WTC11 (cell line): Measurements from ENCODE around the gene RASGRP3. TPM values are rescaled to one million over a fixed set of nuclear protein-coding genes. Genes with fewer than 3 reads are reported as not detected.

ENCODE experiments used
- ATAC-seq: fragments of 200-7000 bp; cut with Tn5 transposase; 2 replicates; pipeline ENCODE4 v1.10.0; 2021; ENCODE audit warnings: mild to moderate bottlenecking, moderate library complexity
- CTCF ChIA-PET: fragments of 300-600 bp; sonication (Branson Sonifier 250); formaldehyde crosslinking; loops from one replicate; lab custom pipeline; 2021; ENCODE audit warnings: antibody characterized with exemption; lab: Charles Lee
- POLR2A ChIA-PET: fragments of 350-600 bp; sonication (Branson Sonifier 250); formaldehyde crosslinking; loops from one replicate; lab custom pipeline; 2021; ENCODE audit warnings: antibody characterized with exemption; lab: Charles Lee
- DNase-seq: peaks from one replicate; pipeline ENCODE4 v3.0.0; 2021; ENCODE audit warnings: low spot score
- H3K27ac Mint-ChIP-seq: 2 replicates; pipeline ENCODE4 v1.8.0; 2021; ENCODE audit warnings: mixed read lengths
- H3K27me3 Mint-ChIP-seq: 2 replicates; pipeline ENCODE4 v1.8.0; 2021; ENCODE audit warnings: low read depth, mild to moderate bottlenecking, moderate library complexity, mixed read lengths
- H3K36me3 Mint-ChIP-seq: 2 replicates; pipeline ENCODE4 v1.8.0; 2021; ENCODE audit warnings: mixed read lengths
- H3K4me1 Mint-ChIP-seq: 2 replicates; pipeline ENCODE4 v1.8.0; 2022; ENCODE audit warnings: mixed read lengths
- H3K4me3 Mint-ChIP-seq: 2 replicates; pipeline ENCODE4 v1.8.0; 2021; ENCODE audit warnings: mild to moderate bottlenecking, moderate library complexity, mixed read lengths
- H3K9me3 Mint-ChIP-seq: 2 replicates; pipeline ENCODE4 v1.8.0; 2021; ENCODE audit warnings: mixed read lengths
- CBFB ChIP-seq: sonication (generic); formaldehyde crosslinking; IDR thresholded peaks from 2 replicates; pipeline ENCODE4 v1.8.1; 2022; ENCODE audit warnings: mild to moderate bottlenecking, low read depth, missing genetic modification reagents
- ELF4 ChIP-seq: sonication (generic); formaldehyde crosslinking; IDR thresholded peaks from 2 replicates; pipeline ENCODE4 v1.8.1; 2022; ENCODE audit warnings: low read depth, mild to moderate bottlenecking, moderate library complexity, missing genetic modification reagents
- ETV6 ChIP-seq: sonication (generic); formaldehyde crosslinking; IDR thresholded peaks from 2 replicates; pipeline ENCODE4 v1.8.1; 2022; ENCODE audit warnings: mild to moderate bottlenecking, missing genetic modification reagents
- FOXK1 ChIP-seq: sonication (generic); formaldehyde crosslinking; IDR thresholded peaks from 2 replicates; pipeline ENCODE4 v1.8.0; 2022; ENCODE audit warnings: mild to moderate bottlenecking, moderate library complexity, missing genetic modification reagents
- FOXP1 ChIP-seq: sonication (generic); formaldehyde crosslinking; IDR thresholded peaks from 2 replicates; pipeline ENCODE4 v1.8.0; 2022; ENCODE audit warnings: missing genetic modification reagents, mild to moderate bottlenecking, moderate library complexity, borderline replicate concordance
- HMGA2 ChIP-seq: fragments of 250-450 bp; sonication (Bioruptor Pico); IDR thresholded peaks from 2 replicates; pipeline ENCODE4 v1.4.0; 2021; ENCODE audit warnings: mild to moderate bottlenecking, moderate library complexity
- KAT7 ChIP-seq: sonication (generic); formaldehyde crosslinking; IDR thresholded peaks from 2 replicates; pipeline ENCODE4 v1.8.1; 2023; ENCODE audit warnings: missing genetic modification reagents, mild to moderate bottlenecking, borderline replicate concordance
- NR3C1 ChIP-seq: sonication (generic); formaldehyde crosslinking; conservative IDR thresholded peaks from 2 replicates; pipeline ENCODE4 v1.8.1; 2023; ENCODE audit warnings: low read depth, mild to moderate bottlenecking, missing genetic modification reagents
- TEAD4 ChIP-seq: sonication (generic); formaldehyde crosslinking; IDR thresholded peaks from 2 replicates; pipeline ENCODE4 v1.8.0; 2022; ENCODE audit warnings: mild to moderate bottlenecking, missing genetic modification reagents
- TP53 ChIP-seq: sonication (generic); formaldehyde crosslinking; IDR thresholded peaks from 2 replicates; pipeline ENCODE4 v1.8.1; 2023; ENCODE audit warnings: mild to moderate bottlenecking, missing genetic modification reagents
- ZNF219 ChIP-seq: sonication (generic); formaldehyde crosslinking; IDR thresholded peaks from 2 replicates; pipeline ENCODE4 v1.8.0; 2023; ENCODE audit warnings: missing genetic modification reagents, mild to moderate bottlenecking, borderline replicate concordance
- total RNA-seq: library from RNA; stranded (reverse); gene quantifications from 3 replicates; pipeline ENCODE4 v1.2.3, GENCODE V29; 2021
- TF ChIP-seq, protein P1 (sequence below): sonication (generic); formaldehyde crosslinking; IDR thresholded peaks from 2 replicates; pipeline ENCODE4 v1.8.1; 2023; ENCODE audit warnings: mild to moderate bottlenecking, missing genetic modification reagents
- TF ChIP-seq, protein P2 (sequence below): sonication (generic); formaldehyde crosslinking; IDR thresholded peaks from 2 replicates; pipeline ENCODE4 v1.8.0; 2022; ENCODE audit warnings: mild to moderate bottlenecking, missing genetic modification reagents
- TF ChIP-seq, protein P3 (sequence below): sonication (generic); formaldehyde crosslinking; IDR thresholded peaks from 2 replicates; pipeline ENCODE4 v1.8.0; 2023; ENCODE audit warnings: missing genetic modification reagents
- TF ChIP-seq, protein P4 (sequence below): sonication (generic); formaldehyde crosslinking; IDR thresholded peaks from 2 replicates; pipeline ENCODE4 v1.8.1; 2023; ENCODE audit warnings: mild to moderate bottlenecking, moderate library complexity, missing genetic modification reagents
- TF ChIP-seq, protein P5 (sequence below): sonication (generic); formaldehyde crosslinking; IDR thresholded peaks from 2 replicates; pipeline ENCODE4 v1.8.1; 2022; ENCODE audit warnings: low read depth, missing genetic modification reagents, borderline replicate concordance
- TF ChIP-seq, protein P6 (sequence below): sonication (generic); formaldehyde crosslinking; IDR thresholded peaks from 2 replicates; pipeline ENCODE4 v1.8.1; 2022; ENCODE audit warnings: missing genetic modification reagents, borderline replicate concordance
- TF ChIP-seq, protein P7 (sequence below): sonication (generic); formaldehyde crosslinking; IDR thresholded peaks from 2 replicates; pipeline ENCODE4 v1.8.1; 2023; ENCODE audit warnings: mild to moderate bottlenecking, missing genetic modification reagents, moderate library complexity
- TF ChIP-seq, protein P8 (sequence below): fragments of 250-450 bp; sonication (Bioruptor Pico); IDR thresholded peaks from 2 replicates; pipeline ENCODE4 v1.9.0; 2021; ENCODE audit warnings: mild to moderate bottlenecking
- TF ChIP-seq, protein P9 (sequence below): sonication (generic); formaldehyde crosslinking; IDR thresholded peaks from 2 replicates; pipeline ENCODE4 v1.8.0; 2022; ENCODE audit warnings: mild to moderate bottlenecking, missing genetic modification reagents

RASGRP3 gene
- total RNA-seq, 1 experiment from 2014 or later = 0.11 TPM

DNA sequence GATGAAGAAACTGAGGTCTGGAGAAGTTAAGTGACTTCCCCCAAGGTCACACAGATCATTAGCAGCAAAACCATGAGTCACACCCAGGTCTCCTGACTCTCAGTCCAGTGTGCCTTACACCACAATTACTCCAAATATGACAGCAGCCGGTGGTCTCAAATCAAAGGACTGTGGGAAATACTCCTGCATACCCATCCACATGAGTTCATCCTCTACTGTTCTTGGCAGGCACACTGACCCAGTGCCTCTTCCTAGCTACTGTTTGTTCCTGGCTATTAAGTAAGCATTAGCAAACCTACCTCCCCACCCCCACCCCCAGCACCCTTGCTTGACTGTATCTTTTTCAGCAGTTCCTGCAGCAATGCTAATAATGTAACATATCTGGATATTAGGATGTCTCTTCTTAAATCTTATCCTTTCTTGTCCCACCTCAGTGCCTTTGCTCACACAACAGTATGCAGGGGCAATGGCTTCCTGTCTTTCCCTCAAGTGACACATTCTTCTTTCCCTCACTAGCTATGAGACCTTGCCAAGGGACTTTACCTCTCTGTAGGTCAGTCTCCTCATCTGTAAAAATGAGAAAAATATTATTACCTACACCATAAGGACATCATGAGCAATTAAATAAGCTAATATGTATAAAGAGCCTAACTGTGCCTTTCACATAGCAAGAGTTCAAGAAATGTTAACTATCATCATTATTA is 76.5 kb downstream of the RASGRP3 start:
- no peak for DNase-seq
- Mint-ChIP-seq H3K27ac (peak overlapping the region; percentile 13; the same call in 1 of the 2 replicates), H3K4me3 (no peak overlapping the region), H3K27me3 (no peaks in the 10 kb centered on the region), H3K36me3 (0 out of 2 replicates have a peak, but pooled peaks cover 5% of the 10 kb centered on the region), H3K4me1 (peaks cover 28% of the 10 kb centered on the region), H3K9me3 (peaks cover 3% of the 10 kb centered on the region; the same call in 1 of the 2 replicates)
- TF ChIP-seq, protein P1, sequence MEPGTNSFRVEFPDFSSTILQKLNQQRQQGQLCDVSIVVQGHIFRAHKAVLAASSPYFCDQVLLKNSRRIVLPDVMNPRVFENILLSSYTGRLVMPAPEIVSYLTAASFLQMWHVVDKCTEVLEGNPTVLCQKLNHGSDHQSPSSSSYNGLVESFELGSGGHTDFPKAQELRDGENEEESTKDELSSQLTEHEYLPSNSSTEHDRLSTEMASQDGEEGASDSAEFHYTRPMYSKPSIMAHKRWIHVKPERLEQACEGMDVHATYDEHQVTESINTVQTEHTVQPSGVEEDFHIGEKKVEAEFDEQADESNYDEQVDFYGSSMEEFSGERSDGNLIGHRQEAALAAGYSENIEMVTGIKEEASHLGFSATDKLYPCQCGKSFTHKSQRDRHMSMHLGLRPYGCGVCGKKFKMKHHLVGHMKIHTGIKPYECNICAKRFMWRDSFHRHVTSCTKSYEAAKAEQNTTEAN (CRISPR knock-in tag) = no peak
- TF ChIP-seq, protein P2, sequence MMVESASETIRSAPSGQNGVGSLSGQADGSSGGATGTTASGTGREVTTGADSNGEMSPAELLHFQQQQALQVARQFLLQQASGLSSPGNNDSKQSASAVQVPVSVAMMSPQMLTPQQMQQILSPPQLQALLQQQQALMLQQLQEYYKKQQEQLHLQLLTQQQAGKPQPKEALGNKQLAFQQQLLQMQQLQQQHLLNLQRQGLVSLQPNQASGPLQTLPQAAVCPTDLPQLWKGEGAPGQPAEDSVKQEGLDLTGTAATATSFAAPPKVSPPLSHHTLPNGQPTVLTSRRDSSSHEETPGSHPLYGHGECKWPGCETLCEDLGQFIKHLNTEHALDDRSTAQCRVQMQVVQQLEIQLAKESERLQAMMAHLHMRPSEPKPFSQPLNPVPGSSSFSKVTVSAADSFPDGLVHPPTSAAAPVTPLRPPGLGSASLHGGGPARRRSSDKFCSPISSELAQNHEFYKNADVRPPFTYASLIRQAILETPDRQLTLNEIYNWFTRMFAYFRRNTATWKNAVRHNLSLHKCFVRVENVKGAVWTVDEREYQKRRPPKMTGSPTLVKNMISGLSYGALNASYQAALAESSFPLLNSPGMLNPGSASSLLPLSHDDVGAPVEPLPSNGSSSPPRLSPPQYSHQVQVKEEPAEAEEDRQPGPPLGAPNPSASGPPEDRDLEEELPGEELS (CRISPR knock-in tag) = no peak
- TF ChIP-seq, protein P3, sequence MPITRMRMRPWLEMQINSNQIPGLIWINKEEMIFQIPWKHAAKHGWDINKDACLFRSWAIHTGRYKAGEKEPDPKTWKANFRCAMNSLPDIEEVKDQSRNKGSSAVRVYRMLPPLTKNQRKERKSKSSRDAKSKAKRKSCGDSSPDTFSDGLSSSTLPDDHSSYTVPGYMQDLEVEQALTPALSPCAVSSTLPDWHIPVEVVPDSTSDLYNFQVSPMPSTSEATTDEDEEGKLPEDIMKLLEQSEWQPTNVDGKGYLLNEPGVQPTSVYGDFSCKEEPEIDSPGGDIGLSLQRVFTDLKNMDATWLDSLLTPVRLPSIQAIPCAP (CRISPR knock-in tag) = no peak
- TF ChIP-seq, protein P4, sequence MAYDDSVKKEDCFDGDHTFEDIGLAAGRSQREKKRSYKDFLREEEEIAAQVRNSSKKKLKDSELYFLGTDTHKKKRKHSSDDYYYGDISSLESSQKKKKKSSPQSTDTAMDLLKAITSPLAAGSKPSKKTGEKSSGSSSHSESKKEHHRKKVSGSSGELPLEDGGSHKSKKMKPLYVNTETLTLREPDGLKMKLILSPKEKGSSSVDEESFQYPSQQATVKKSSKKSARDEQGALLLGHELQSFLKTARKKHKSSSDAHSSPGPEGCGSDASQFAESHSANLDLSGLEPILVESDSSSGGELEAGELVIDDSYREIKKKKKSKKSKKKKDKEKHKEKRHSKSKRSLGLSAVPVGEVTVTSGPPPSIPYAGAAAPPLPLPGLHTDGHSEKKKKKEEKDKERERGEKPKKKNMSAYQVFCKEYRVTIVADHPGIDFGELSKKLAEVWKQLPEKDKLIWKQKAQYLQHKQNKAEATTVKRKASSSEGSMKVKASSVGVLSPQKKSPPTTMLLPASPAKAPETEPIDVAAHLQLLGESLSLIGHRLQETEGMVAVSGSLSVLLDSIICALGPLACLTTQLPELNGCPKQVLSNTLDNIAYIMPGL = no peak
- TF ChIP-seq, protein P5, sequence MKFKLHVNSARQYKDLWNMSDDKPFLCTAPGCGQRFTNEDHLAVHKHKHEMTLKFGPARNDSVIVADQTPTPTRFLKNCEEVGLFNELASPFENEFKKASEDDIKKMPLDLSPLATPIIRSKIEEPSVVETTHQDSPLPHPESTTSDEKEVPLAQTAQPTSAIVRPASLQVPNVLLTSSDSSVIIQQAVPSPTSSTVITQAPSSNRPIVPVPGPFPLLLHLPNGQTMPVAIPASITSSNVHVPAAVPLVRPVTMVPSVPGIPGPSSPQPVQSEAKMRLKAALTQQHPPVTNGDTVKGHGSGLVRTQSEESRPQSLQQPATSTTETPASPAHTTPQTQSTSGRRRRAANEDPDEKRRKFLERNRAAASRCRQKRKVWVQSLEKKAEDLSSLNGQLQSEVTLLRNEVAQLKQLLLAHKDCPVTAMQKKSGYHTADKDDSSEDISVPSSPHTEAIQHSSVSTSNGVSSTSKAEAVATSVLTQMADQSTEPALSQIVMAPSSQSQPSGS (CRISPR knock-in tag) = no peak
- TF ChIP-seq ETV6 (no peak), TEAD4 (no peak), TP53 (CRISPR knock-in tag) (no peak)
- TF ChIP-seq, protein P6, sequence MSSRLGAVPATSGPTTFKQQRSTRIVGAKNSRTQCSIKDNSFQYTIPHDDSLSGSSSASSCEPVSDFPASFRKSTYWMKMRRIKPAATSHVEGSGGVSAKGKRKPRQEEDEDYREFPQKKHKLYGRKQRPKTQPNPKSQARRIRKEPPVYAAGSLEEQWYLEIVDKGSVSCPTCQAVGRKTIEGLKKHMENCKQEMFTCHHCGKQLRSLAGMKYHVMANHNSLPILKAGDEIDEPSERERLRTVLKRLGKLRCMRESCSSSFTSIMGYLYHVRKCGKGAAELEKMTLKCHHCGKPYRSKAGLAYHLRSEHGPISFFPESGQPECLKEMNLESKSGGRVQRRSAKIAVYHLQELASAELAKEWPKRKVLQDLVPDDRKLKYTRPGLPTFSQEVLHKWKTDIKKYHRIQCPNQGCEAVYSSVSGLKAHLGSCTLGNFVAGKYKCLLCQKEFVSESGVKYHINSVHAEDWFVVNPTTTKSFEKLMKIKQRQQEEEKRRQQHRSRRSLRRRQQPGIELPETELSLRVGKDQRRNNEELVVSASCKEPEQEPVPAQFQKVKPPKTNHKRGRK (CRISPR knock-in tag) = no peak
- POLR2A ChIA-PET = no interaction called here
- CTCF ChIA-PET = no interaction called here
- ATAC-seq = no peak

DNA sequence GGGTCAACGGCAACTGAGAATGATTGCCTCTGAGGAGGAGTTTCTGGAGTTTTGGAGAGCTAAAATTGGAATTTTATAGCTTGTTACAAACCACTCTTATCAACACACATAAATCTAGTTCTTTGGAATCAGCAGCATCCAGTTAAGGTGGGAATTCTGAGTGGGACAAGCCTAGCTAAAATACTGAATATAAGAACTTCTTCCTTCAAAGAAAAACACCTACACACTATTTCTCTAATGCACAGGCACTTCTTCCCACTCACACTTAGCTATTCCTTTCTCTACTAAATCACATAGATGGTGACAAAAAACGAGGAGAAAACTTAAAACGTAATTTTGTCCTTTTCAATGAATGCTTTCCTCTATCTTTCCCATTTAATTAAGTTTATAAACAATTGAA is 79.2 kb downstream of the RASGRP3 start:
- Mint-ChIP-seq H3K4me3 (no peak overlapping the region), H3K27me3 (no peaks in the 10 kb centered on the region), H3K4me1 (peaks cover 24% of the 10 kb centered on the region), H3K9me3 (peaks cover 3% of the 10 kb centered on the region; the same call in 1 of the 2 replicates), H3K36me3 (0 out of 2 replicates have a peak, but pooled peaks cover 5% of the 10 kb centered on the region), H3K27ac (peak overlapping the region; percentile 84; the same call in 1 of the 2 replicates)
- no peak for ATAC-seq
- CTCF ChIA-PET = interaction anchor here (0.9 to 2.0 kb wide), 10 partner anchors 10 to 175 kb away, joined by 3 to 6 read pairs (median 4); partner anchors contain the start of genes FAM98A and RASGRP3
- DNase-seq = no peak
- POLR2A ChIA-PET = no interaction called here
- TF ChIP-seq TEAD4 (no peak), HMGA2 (CRISPR knock-in tag) (no peak), ELF4 (CRISPR knock-in tag) (no peak), FOXK1 (no peak), CBFB (CRISPR knock-in tag) (no peak), ETV6 (no peak), FOXP1 (no peak), KAT7 (CRISPR knock-in tag) (no peak), ZNF219 (CRISPR knock-in tag) (no peak), NR3C1 (no peak)
- TF ChIP-seq, protein P7, sequence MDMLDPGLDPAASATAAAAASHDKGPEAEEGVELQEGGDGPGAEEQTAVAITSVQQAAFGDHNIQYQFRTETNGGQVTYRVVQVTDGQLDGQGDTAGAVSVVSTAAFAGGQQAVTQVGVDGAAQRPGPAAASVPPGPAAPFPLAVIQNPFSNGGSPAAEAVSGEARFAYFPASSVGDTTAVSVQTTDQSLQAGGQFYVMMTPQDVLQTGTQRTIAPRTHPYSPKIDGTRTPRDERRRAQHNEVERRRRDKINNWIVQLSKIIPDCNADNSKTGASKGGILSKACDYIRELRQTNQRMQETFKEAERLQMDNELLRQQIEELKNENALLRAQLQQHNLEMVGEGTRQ = no peak
- TF ChIP-seq, protein P8, sequence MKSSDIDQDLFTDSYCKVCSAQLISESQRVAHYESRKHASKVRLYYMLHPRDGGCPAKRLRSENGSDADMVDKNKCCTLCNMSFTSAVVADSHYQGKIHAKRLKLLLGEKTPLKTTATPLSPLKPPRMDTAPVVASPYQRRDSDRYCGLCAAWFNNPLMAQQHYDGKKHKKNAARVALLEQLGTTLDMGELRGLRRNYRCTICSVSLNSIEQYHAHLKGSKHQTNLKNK (CRISPR knock-in tag) = no peak
- TF ChIP-seq, protein P3 (CRISPR knock-in tag) = no peak
- TF ChIP-seq, protein P9, sequence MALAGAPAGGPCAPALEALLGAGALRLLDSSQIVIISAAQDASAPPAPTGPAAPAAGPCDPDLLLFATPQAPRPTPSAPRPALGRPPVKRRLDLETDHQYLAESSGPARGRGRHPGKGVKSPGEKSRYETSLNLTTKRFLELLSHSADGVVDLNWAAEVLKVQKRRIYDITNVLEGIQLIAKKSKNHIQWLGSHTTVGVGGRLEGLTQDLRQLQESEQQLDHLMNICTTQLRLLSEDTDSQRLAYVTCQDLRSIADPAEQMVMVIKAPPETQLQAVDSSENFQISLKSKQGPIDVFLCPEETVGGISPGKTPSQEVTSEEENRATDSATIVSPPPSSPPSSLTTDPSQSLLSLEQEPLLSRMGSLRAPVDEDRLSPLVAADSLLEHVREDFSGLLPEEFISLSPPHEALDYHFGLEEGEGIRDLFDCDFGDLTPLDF (CRISPR knock-in tag) = no peak
